Epidermal melanocyte (primary cell): ENCODE data around the gene CELF2.
A peak's percentile ranks its signal among the peaks of the same experiment; 100 is the strongest.
"Not testable (repeated sequence)": the region's sequence is repeated elsewhere in the genome, so short reads cannot be mapped to it uniquely, and the experiment has no call there.

Experiments
- DNase-seq: peaks from one replicate; pipeline ENCODE4 v3.0.0; 2011; ENCODE audit warnings: low spot score; ENCODE audit not compliant: insufficient read length

The CELF2 gene

DNA sequence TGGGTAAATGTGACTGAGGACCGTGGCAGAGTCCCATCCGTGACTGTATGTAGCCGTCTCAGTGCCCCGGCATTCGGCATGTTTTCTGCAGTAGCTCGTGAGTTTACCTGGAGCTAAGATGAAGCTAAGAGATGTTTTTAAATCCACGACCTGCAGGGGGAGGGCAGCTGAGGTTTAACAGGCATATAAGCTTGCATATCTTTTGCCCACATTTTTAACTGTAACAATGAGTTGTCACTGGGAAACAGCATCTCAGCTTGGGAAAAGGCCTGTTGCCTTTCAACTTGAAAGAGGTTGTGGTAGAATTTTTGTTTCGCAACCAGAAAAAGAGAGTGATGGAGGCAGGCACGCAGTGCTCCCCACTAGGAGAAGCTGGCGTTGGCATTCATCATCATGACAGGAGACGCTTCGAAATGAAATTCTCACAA, 77.7 kb downstream of the CELF2 start:
- DNase-seq, result no peak

DNA sequence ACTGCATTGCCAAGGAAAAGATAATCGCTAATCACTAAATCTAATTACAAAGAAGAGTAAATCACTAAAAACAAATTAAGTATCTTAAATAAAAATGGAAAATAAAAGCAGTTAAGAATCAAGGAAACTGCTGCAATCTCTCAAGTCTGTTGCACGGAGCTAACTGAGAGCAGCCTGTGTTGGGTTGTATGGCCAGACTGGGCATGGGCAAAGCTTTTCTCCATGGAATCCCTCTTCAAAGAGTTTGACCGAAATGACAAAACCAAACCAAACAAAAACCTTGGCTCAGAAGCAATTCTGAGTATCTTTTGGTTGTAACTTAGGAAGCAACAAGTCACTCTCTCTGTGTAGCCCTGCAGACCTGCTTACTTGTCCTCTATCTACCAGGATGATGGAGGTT, 78.8 kb downstream of the CELF2 start:
- no peak for DNase-seq

DNA sequence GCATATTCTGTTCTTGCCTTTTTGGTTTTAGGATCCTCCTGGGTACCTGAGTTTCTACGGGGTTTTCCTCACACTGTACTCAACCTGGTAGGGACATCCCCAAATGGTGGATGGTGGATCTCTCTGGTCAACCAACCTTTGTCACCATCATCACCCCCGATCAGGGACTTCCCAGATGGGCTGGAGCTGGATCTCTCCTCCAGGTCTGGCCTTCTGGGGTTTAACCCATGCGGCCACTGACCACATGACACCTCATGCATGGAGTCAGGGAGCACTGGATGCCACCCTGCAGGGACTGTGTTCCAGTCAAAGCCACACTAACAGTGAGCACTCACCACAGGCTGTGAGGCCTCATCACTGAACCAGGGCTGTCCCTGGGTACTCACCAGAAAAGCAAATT, 80.0 kb downstream of the CELF2 start:
- no peak for DNase-seq

DNA sequence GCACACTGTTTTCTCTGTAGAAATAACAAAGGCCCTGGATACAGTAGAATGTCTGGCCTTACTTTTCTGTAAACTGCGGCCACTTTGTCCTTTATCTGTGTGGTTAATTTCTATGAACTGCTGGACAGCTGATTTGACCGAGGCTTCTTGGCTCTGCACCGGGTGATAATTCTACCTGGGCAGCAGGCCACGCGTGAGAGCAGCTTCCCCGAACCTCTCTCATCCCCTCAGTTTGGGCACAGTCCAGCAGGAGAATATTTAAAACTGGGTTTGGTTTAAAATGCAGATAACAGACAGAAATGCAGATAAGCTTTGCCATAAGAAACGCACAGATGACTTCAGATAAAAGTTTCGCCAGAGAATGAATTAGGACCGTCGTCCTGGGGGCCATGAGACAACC, 81.0 kb downstream of the CELF2 start:
- DNase-seq, result no peak

DNA sequence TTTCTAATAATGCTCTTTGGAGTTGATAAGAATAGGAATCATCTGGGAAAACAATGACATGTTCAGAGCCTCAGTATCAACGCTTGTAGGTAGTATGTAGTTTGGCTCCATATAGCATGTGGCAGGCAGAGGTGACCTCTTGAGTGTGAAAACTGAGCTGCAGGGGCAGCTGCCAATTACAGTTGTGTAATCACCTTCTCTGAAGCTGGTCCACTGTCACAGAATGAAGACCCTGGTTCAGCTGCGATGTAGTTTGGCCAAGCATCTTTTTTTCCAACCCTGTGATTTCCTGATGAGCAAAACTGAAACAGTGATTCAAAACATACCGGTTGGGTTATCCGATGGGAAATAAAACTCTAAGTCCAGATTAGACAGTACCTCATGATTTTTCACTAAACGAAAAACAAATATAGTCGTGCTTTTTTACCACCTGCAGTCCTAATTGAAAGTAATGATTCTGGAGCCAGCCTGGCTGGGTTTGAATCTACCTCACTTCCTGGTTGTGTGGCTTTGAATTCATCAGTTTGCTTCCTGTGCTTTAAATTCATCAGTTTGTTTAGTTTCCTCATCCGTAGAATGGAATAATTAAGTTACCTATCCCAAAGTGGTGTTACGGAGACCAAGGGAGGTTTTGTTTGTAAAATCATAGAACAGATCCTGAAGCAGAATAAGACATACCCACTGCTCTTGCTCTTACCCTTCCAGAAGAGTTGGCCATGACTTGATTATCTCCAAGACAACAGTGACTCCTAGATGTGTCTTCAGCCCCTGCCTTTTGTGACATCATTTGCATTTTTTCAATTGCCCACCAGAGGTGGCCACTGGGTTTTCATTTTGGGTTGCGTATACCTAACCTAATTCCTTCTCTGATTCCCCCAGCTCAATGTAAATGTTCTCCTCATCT, 87.4 kb downstream of the CELF2 start:
- no peak for DNase-seq

DNA sequence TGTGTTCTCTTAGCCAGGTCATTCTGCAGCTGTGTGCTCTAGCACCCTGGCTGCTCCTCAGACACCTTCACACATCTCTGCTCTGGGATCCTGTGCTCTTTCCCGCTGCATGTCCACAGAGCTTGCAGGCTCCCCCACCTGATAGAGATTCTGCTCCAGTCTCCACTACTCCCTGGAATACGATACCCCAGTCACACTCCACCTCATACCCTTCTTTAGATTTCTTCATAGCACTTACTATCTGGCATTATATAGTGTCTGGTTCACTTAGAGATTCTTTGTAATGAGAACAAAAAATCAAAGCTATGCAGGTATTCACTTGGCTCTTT, 88.0 kb downstream of the CELF2 start:
- no peak for DNase-seq

DNA sequence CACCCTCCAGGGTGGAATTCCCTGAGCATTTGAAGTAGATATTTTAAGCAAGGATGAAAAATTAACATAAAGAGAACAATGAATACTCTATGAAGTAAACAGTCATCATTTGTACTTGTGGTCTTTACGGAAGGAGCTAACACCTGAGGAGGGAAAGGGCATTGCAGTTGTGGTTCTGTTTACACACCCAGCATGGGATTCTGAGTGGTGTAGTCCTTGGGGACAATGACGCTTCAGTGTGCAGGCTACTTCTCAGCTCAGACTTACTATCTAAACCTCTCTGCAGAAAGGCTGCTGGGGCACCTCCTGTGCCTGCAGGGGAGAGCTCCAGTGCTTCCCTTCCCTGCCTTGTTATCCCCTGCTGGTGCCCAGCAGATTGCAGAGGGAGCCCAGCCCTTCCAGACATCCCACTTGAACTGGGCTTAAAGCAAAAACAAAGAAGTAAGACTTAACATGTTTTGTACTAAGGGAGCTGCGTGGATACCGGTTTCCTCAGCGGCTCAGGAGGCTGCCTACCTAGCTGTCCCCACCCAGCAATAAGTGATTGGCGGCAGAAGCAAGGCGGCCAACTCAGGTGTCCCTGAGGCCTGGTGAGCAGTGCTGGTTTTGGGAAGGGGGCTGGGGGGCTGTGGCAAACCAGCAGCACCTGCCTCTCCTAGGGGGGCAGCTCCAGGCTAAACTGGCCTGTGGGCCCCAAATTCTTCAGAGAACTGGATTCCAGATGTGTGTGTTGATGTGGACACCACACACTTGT, 89.1 kb downstream of the CELF2 start:
- DNase-seq, result no peak

DNA sequence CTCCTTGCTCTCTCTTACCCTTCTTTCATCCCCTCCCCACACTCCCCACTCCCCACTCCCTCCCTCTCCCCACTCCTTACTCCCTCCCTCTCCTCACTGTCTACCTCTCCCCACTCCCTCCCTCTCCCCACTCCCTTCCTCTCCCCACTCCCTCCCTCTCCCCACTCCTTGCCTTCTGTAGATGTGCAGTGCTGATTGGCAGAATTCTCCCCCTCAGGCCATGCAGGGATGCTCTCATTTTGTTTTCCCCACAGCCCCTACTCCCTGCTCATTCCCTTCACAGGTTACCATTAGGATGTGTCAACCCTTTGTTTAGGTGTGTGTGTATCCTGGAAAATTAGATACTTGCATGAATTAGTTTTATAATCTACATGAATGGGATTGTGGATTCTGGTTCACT, 90.3 kb downstream of the CELF2 start:
- DNase-seq, result no peak

DNA sequence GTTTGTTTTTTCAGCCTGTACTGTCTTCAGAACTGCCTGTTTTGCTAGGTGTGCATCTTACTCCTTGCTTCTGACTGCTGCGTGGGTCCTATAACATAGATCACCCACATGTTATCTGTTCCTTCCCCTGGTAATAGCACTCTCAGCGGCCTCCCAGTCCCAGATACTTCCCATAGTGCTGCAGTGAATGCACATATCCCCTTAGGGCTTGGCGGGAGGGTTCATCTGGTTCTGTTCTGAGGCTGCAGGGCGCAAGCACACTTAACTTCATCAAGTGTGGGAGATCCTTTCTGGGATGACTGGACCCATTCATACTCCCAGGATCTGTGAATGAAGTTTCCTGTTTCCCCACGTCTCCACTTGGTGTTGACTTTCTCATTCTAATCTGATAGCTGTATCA, 90.7 kb downstream of the CELF2 start:
- peak; percentile 57 for DNase-seq

DNA sequence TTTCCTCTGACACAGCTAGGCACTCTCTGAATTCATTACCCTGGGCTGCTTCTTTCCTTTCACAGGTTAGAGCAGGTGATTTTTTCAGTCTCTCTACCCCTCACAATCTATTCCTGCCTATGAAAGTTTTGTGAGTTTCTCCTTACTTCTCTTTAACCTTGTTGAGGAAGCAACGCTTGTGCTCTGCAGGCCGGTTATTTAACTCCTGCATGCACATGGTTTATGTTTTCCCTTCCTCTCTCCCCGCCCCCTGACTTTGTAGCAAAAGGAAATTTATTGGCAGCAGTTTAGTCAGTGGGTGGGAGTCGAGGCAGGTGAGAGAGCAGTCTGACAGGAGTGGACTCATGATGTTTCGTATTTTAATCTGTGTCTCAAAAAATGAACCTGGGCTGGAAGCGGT, 91.9 kb downstream of the CELF2 start:
- no peak for DNase-seq

DNA sequence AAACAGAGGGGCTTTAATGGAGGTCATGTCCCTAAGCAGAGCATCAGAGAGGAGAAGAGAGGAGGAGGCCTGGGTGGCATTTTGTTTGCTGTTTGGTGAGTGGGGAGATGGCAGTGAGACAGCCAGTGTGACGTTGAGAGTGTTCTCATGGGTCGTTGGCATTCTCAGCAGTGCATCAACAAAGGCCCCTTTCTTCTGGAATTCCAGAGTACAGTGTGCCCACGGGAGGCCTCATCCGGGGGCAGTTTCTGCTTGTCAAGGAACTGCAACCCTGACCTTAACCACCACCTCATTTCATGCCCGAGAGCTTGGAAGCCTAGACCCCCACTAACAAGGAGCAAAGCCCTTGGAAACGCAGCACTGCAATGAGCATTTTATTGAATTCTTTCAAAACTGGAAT, 92.9 kb downstream of the CELF2 start:
- DNase-seq, result peak; percentile 53

DNA sequence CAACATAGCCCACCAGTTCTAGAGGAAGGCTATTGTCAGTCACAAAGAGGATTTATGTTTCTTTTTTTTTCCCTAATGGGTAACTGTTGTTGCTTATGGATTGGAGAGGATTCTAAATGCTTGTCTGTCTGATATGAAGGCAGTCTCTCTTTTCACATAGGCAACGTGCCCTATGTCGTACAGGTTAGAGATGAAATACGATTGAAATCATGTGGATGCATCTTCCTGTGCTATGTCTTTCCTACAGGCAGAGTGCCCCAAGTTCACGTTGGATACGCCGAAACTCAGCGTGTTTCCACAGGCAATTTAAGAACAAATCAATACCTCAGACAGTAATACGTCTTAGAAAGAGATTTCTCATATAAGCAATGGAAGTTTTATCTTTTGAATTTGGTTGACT, 93.8 kb downstream of the CELF2 start:
- DNase-seq, result no peak

DNA sequence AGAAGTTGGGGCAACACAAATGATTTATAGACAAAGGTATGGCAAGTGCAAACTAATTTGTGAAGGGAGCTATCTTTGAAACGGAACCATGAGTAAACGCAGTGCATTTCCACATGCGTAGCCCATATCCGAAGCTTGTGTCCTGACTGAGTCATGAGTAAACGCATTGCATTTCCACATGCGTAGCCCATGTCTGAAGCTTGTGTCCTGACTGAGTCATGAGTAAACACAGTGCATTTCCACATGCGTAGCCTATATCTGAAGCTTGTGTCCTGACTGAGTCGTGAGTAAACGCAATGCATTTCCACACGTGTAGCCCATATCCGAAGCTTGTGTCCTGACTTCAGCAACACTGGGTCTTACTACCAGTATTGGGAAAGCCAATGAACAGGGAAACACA, 95.0 kb downstream of the CELF2 start:
- no peak for DNase-seq

DNA sequence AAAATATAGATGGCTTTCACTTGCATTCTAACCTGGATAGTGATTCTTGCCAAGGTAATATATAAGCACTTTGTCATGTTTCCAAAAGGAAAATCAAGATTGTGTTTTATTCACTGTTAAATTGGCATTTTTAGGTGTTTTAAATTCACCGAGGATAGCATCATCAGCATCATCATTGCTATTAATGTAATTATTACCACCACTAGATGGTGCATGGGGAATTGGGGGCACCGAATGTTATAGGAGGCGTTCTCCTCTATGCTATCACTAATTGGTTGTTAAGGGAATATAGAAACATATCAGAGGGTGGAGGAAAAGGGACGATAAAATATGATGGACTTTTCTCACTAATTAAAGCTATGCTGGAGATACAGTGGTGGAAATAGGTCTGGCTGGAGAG, 95.5 kb downstream of the CELF2 start:
- no peak for DNase-seq

DNA sequence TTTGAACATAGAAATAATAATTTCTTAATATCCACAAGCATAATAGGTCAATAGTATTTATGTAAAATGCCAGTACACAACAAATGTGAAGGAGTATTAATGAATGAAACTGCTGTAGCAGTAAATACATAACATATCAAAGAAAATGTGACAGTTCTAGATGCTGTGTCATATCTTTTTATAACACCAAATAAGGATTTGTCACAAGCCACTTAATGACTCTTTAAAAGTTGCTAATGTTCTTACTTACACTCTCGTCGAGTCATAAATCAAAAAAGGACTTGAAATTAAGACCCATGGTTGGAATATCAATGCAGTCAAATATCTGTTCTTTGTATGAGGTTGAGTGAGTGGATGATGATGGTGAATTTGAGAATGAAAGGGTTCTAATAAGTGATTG, 96.6 kb downstream of the CELF2 start:
- DNase-seq, result no peak

DNA sequence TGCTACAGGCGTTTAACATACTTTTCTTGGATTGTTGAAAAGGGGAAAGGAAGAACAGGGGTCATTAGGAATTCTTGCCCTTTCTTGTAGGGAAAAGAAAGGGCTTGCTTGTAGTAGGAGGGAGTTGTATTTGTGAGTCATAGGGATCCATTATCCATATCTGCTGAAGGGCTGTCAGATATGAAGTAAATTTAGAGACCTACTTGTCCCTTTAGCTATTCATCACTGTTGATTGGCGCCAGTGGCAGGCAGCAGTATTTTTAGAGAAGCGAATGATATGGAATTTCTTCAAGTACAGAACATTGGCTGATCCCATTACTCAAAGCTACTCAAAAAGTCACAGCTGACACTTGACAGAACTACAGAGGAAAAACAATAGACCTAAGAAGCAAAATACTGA, 97.7 kb downstream of the CELF2 start:
- DNase-seq, result no peak

DNA sequence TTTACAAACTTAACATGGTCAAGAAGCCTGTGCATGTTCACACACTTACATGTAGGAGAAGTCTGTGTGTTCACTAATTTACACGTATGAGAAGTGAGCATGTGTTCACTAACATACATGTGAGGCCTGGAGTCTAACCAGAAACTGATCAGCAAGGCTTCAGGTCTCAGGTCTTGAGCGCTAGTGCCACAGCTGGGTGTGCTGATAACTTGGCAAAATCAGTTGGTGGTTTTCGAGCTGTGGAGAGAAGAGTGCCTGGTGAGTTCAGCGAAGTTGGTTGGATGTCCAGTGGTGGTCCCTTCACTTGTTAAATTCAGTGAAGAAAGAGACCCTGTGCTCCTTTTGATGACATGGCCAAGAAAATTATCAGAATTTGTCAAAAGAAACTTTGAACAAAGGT, 98.7 kb downstream of the CELF2 start:
- no peak for DNase-seq

DNA sequence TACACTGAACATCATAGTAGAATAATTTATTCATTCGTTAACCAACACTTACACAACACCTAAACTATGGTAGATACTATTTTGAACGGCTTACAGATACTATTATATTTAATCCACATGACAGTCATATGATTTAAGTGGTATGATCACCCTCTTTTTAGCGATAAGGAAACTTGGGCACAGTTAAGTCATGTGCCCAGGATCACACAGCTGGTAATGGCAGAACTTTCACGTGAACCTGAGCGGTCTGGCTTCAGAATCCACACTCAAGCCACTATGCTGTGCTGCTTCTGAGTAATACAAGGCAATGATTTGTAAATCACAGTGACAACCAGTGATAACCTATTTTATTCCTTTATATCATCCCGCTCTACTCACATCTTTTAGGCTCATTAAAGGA, 99.1 kb downstream of the CELF2 start:
- DNase-seq, result no peak

DNA sequence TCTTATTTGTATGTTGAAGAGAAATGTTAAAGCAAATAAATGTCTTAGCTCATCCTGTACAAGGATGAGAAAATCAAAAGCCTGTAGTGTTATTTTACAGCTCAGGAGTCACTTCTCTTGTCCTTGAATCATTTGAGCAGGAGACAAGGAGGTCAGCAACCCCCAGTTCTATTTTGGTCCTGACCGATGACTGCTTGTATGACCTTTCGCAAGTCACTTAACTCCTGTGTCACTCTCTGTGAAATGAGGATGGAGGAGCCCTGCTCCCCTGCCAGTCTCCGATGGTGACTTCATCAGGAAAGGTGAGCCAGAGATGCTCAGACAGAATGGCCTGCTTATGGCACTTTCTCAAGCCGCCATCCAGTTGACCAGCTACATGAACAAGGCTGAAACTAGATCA, 101.0 kb downstream of the CELF2 start:
- DNase-seq, result no peak

DNA sequence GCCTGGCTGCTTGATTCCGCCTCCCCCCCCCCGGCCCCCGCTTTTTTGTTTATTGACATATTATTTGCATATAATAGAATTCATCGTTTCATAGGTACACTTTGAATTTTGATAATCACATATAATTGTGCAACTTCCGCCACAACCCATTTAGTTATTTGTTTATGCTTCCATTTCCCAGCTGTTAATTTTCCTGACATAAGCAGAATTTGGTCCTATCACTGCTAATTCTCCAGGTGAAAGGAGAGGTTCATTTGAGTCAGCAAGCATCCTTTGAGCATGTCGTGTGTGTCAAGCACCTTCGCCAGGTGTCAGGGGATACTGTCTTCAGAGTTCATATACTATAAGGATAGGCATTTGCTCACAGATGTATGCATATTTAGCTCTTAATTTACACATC, 102.2 kb downstream of the CELF2 start:
- DNase-seq, result no peak

DNA sequence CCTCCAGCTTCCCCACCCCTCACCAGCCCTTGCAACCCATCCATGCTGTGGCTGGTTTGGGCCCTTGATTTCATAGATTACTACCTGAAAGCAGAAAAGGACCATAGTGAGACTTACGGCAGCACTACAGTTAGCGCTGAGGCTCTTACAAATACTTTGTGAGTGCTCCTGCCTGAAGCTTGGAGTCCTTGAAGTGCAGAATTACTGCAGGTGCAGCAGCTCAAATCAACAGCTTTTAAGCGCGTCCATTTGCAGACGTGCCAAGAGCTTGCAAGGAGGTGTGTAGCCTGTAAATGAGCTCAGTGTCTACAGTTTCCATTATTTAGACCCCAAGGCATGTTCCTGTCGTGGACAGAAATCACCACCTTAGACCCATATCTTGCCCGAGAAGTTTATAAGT, 103.0 kb downstream of the CELF2 start:
- DNase-seq, result no peak

DNA sequence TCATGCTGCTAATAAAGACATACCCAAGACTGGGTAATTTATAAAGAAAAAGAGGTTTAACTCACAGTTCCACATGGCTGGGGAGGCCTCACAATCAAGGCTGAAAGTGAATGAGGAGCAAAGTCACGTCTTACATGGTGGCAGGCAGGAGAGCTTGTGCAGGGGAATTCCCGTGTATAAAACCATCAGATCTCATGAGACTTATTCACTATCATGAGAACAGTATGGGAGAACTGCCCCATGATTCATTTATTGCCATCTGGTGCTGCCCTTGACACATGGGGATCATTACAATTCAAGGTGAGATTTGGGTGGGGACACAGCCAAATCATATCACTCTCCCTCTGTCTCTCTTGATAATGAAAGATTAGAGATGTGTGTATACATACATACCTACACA, 106.2 kb downstream of the CELF2 start:
- not testable (repeated sequence) for DNase-seq

DNA sequence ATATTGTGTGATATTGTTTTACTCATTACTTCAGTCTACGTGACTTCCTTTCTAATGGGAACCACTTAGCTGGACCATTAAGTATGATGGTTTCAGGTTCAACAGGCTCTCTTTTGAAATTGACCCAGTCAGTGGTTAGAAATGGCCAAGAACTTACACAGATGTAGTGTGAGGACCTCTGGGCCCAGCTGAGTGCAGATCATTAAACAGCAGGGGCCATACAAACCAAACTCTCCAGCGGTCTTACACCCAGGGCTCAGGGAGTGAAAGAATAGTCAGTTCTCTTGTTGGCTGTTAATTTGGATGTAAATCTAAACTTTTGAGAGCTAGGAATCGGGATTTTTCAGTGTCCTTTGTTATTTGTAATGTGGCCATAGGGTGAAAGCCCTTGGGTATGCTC, 107.3 kb downstream of the CELF2 start:
- no peak for DNase-seq
